Measurements from ENCODE around the gene CATSPER1. TPM values are rescaled to one million over a fixed set of nuclear protein-coding genes. Genes with fewer than 3 reads are reported as not detected.

Gene CATSPER1
- total RNA-seq, 2 donors from 2014 or later = not detected

GRCh38 chr11:66070604-66071380, 44.5 kb upstream of the CATSPER1 start:
- peaks cover 58% of the 10 kb centered on the region for H3K36me3 Mint-ChIP-seq (ENCODE audit: low read depth)
- no peaks in the 10 kb centered on the region for H3K9me3 Mint-ChIP-seq
- peaks cover 5% of the 10 kb centered on the region for H3K4me1 ChIP-seq (ENCODE audit: control insufficient read depth, insufficient read depth, low read length)
- no peak overlapping the region for H3K27ac ChIP-seq (ENCODE audit: low read depth, low read length)
- peak; percentile 78 for DNase-seq
- no peaks in the 10 kb centered on the region for H3K27me3 Mint-ChIP-seq (ENCODE audit: insufficient read depth)
- peak overlapping the region; percentile 62 for H3K9ac ChIP-seq (ENCODE audit: extremely low read depth, low read length, poor library complexity, severe bottlenecking)
- H3K27me3 ChIP-seq (ENCODE audit: control insufficient read depth, insufficient read depth, low read length, poor library complexity, severe bottlenecking) = no peaks in the 10 kb centered on the region
- peak overlapping the region; percentile 50 for H3K27ac Mint-ChIP-seq
- H3K36me3 ChIP-seq (ENCODE audit: control insufficient read depth, insufficient read depth, low read length) = peaks cover 62% of the 10 kb centered on the region
- peak overlapping the region; percentile 75 for H3K4me3 Mint-ChIP-seq
- peaks cover 25% of the 10 kb centered on the region for H3K4me1 Mint-ChIP-seq
- no peak for TF ChIP-seq CTCF (conservative IDR thresholded peaks at IDR 0.05)
- H3K4me3 ChIP-seq (ENCODE audit: low read length) = peak overlapping the region; percentile 85
- no peaks in the 10 kb centered on the region for H3K9me3 ChIP-seq (ENCODE audit: control insufficient read depth, low read length)
- WGBS, 2 experiments (ENCODE audit: insufficient coverage in 1 of 2, insufficient read length in 1 of 2) = 4 to 14% methylated on average over 19 to 57 of the region's 60 CpGs

GRCh38 chr11:66069715-66070603, 43.7 kb upstream of the CATSPER1 start, which contains the start of gene PACS1:
PACS1 (plus strand) TSS chr11:66070272; CDS start chr11:66070487, 215 bp downstream.
- H3K9me3 Mint-ChIP-seq = no peaks in the 10 kb centered on the region
- DNase-seq = peak; percentile 90
- peaks cover 59% of the 10 kb centered on the region for H3K36me3 Mint-ChIP-seq (ENCODE audit: low read depth)
- H3K4me1 ChIP-seq (ENCODE audit: control insufficient read depth, insufficient read depth, low read length) = peaks cover 5% of the 10 kb centered on the region
- H3K27ac Mint-ChIP-seq = peak within 1 kb of the TSS; percentile 96
- H3K9ac ChIP-seq (ENCODE audit: extremely low read depth, low read length, poor library complexity, severe bottlenecking) = peak within 1 kb of the TSS; percentile 62
- peak within 1 kb of the TSS; percentile 74 for H3K27ac ChIP-seq (ENCODE audit: low read depth, low read length)
- peaks cover 61% of the 10 kb centered on the region for H3K36me3 ChIP-seq (ENCODE audit: control insufficient read depth, insufficient read depth, low read length)
- peak within 1 kb of the TSS; percentile 75 for H3K4me3 Mint-ChIP-seq
- peaks cover 25% of the 10 kb centered on the region for H3K4me1 Mint-ChIP-seq
- no peaks in the 10 kb centered on the region for H3K27me3 Mint-ChIP-seq (ENCODE audit: insufficient read depth)
- no peak for TF ChIP-seq CTCF (conservative IDR thresholded peaks at IDR 0.05)
- peaks cover 4% of the 10 kb centered on the region for H3K9me3 ChIP-seq (ENCODE audit: control insufficient read depth, low read length)
- 2 to 19% methylated on average over 4 to 120 of the region's 120 CpGs for whole genome bisulfite sequencing, 2 experiments (ENCODE audit: insufficient coverage in 1 of 2, insufficient read length in 1 of 2)
- H3K27me3 ChIP-seq (ENCODE audit: control insufficient read depth, insufficient read depth, low read length, poor library complexity, severe bottlenecking) = no peaks in the 10 kb centered on the region
- peak within 1 kb of the TSS; percentile 85 for H3K4me3 ChIP-seq (ENCODE audit: low read length)

GRCh38 chr11:66068923-66069714, 42.8 kb upstream of the CATSPER1 start:
- H3K4me1 Mint-ChIP-seq = peaks cover 25% of the 10 kb centered on the region
- H3K36me3 Mint-ChIP-seq (ENCODE audit: low read depth) = peaks cover 61% of the 10 kb centered on the region
- H3K27me3 ChIP-seq (ENCODE audit: control insufficient read depth, insufficient read depth, low read length, poor library complexity, severe bottlenecking) = no peaks in the 10 kb centered on the region
- DNase-seq = peak; percentile 78
- H3K27me3 Mint-ChIP-seq (ENCODE audit: insufficient read depth) = no peaks in the 10 kb centered on the region
- 89 to 93% methylated on average over 14 of the region's 14 CpGs for WGBS, 2 experiments (ENCODE audit: insufficient coverage in 1 of 2, insufficient read length in 1 of 2)
- peaks cover under 1% of the 10 kb centered on the region for H3K9me3 Mint-ChIP-seq
- H3K36me3 ChIP-seq (ENCODE audit: control insufficient read depth, insufficient read depth, low read length) = peaks cover 64% of the 10 kb centered on the region
- H3K4me1 ChIP-seq (ENCODE audit: control insufficient read depth, insufficient read depth, low read length) = peaks cover 5% of the 10 kb centered on the region
- peaks cover 10% of the 10 kb centered on the region for H3K9me3 ChIP-seq (ENCODE audit: control insufficient read depth, low read length)
- H3K9ac ChIP-seq (ENCODE audit: extremely low read depth, low read length, poor library complexity, severe bottlenecking) = peak overlapping the region; percentile 39
- peak; percentile 35 for TF ChIP-seq CTCF (conservative IDR thresholded peaks at IDR 0.05)
- H3K4me3 Mint-ChIP-seq = peak overlapping the region; percentile 75
- peak overlapping the region; percentile 54 for H3K4me3 ChIP-seq (ENCODE audit: low read length)
- H3K27ac Mint-ChIP-seq = peak overlapping the region; percentile 96
- peak overlapping the region; percentile 74 for H3K27ac ChIP-seq (ENCODE audit: low read depth, low read length)
